Gastroesophageal sphincter (tissue), 4 donors: Measurements from ENCODE around the gene ECSIT. TPM values are rescaled to one million over a fixed set of nuclear protein-coding genes. Genes with fewer than 3 reads are reported as not detected.
A peak's percentile ranks its signal among the peaks of the same experiment; 100 is the strongest.

Experiments used
- ATAC-seq: fragments of 150-250 bp; one replicate; pipeline ENCODE4 v1.9.1; 2016; ENCODE audit warnings: mild to moderate bottlenecking, moderate library complexity
- H3K27ac ChIP-seq, 4 donors: fragments of 200-600 bp; sonication (generic) in 3 of 4; 1 replicate in 3 of 4; 2 replicates in 1 of 4; pipeline ENCODE4 v1.5.1; 2016 to 2019
- H3K27me3 ChIP-seq: fragments of 200-600 bp; sonication (generic); one replicate; pipeline ENCODE4 v1.5.1; 2019
- H3K36me3 ChIP-seq, 2 donors: fragments of 200-600 bp; sonication (generic); one replicate each; pipeline ENCODE4 v1.5.1; 2019; ENCODE audit warnings: control low read depth in 1 of 2
- H3K4me1 ChIP-seq, 3 donors: fragments of 200-600 bp; sonication (generic); 1 replicate in 2 of 3; 2 replicates in 1 of 3; pipeline ENCODE4 v1.5.1; 2016 to 2019; ENCODE audit warnings: control low read depth in 2 of 3
- H3K4me3 ChIP-seq, 2 donors: fragments of 200-600 bp; sonication (generic); one replicate each; pipeline ENCODE4 v1.5.1; 2019; ENCODE audit warnings: mild to moderate bottlenecking in 1 of 2, moderate library complexity in 1 of 2
- H3K9me3 ChIP-seq, 3 donors: fragments of 200-600 bp; sonication (generic); one replicate each; pipeline ENCODE4 v1.5.1; 2017 to 2019; ENCODE audit warnings: control low read depth in 2 of 3
- CTCF ChIP-seq, 4 experiments: fragments of 200-600 bp in 2 of 4; fragments of 450-650 bp in 2 of 4; sonication (generic) in 1 of 4; IDR thresholded peaks; one replicate each; pipeline ENCODE4 v1.5.1; 2017 to 2019; ENCODE audit warnings: antibody characterized with exemption in 4 of 4, mild to moderate bottlenecking in 2 of 4, moderate library complexity in 2 of 4
- EP300 ChIP-seq: sonication (generic); formaldehyde crosslinking; IDR thresholded peaks from one replicate; pipeline ENCODE4 v1.6.1; 2017; ENCODE audit warnings: antibody characterized with exemption, mild to moderate bottlenecking
- POLR2A ChIP-seq, 2 donors: fragments of 450-650 bp; IDR thresholded peaks; one replicate each; pipeline ENCODE4 v1.6.1; 2017; ENCODE audit warnings: antibody characterized with exemption in 2 of 2, mild to moderate bottlenecking in 2 of 2, moderate library complexity in 1 of 2
- POLR2AphosphoS5 ChIP-seq: sonication (generic); formaldehyde crosslinking; IDR thresholded peaks from one replicate; pipeline ENCODE4 v1.6.1; 2017; ENCODE audit warnings: antibody characterized with exemption
- WGBS, 2 donors: methylation state at CpG; one replicate each; pipeline ENCODE4 v1.1.5; 2018; ENCODE audit warnings: low coverage in 1 of 2; 5-methylcytosine and 5-hydroxymethylcytosine counted together
- total RNA-seq, 4 donors: library from RNA; depleted of rRNA; stranded (reverse); fragments of >200 nt; gene quantifications; one replicate each; pipeline ENCODE4 v1.1.0, GENCODE V29; 2016

Gene ECSIT
- total RNA-seq, 4 donors from 2014 or later = 50.1 to 88.3 (median 65.2) TPM

GRCh38 chr19:11552666-11553372 is 23.9 kb upstream of the ECSIT start:
- Histone ChIP-seq H3K4me1 (peaks cover 0 to 66% (median 9%) of the 10 kb centered on the region in 3 donors), H3K9me3 (no peaks in the 10 kb centered on the region), H3K4me3 (no peak overlapping the region), H3K27me3 (no peaks in the 10 kb centered on the region), H3K36me3 (peaks cover 0 to 78% of the 10 kb centered on the region in 2 donors), H3K27ac (peak overlapping the region; percentile 80 to 95 (median 86))
- WGBS, 2 donors = 71% methylated on average over 4 of the region's 20 CpGs; no CpG with 5 or more reads in 1 of the 2 donors
- TF ChIP-seq CTCF (IDR thresholded peaks at IDR 0.05) (no peak), POLR2AphosphoS5 (no peak), POLR2A (IDR thresholded peaks at IDR 0.05) (no peak), EP300 (no peak)
- no peak for ATAC-seq

- H3K4me3 ChIP-seq = peak overlapping the region in 1 of 2 donors; percentile 15
- H3K27me3 ChIP-seq = no peaks in the 10 kb centered on the region
- H3K9me3 ChIP-seq = no peaks in the 10 kb centered on the region
- ATAC-seq = peak; percentile 85
- H3K36me3 ChIP-seq = peaks cover 0 to 89% of the 10 kb centered on the region in 2 donors
- H3K4me1 ChIP-seq = peaks cover 0 to 66% (median 3%) of the 10 kb centered on the region in 3 donors
- 22% methylated on average over 5 of the region's 26 CpGs; no CpG with 5 or more reads in 1 of the 2 donors for WGBS, 2 donors
- TF ChIP-seq CTCF (IDR thresholded peaks at IDR 0.05) = peak in 2 of 4 experiments; percentile 50 to 52
- TF ChIP-seq POLR2A (IDR thresholded peaks at IDR 0.05) = no peak
- H3K27ac ChIP-seq = peak overlapping the region; percentile 80 to 95 (median 86)
Measured at GRCh38 chr19:11551603-11552235, 22.8 kb upstream of the ECSIT start.

GRCh38 chr19:11550265-11550664 is 21.3 kb upstream of the ECSIT start:
- TF ChIP-seq POLR2A (IDR thresholded peaks at IDR 0.05) (no peak), EP300 (no peak), CTCF (IDR thresholded peaks at IDR 0.05) (no peak), POLR2AphosphoS5 (no peak)
- H3K9me3 ChIP-seq = no peaks in the 10 kb centered on the region
- H3K4me1 ChIP-seq = peaks cover 0 to 68% (median 0%) of the 10 kb centered on the region in 3 donors
- H3K27ac ChIP-seq = peak overlapping the region in 3 of 4 donors; percentile 83 to 95 (median 88)
- ATAC-seq = no peak
- H3K36me3 ChIP-seq = peaks cover 0 to 88% of the 10 kb centered on the region in 2 donors
- no peaks in the 10 kb centered on the region for H3K27me3 ChIP-seq
- no peak overlapping the region for H3K4me3 ChIP-seq
- 60 to 75% methylated on average over 2 to 3 of the region's 8 CpGs for WGBS, 2 donors

- WGBS, 2 donors = 50% methylated on average over 1 of the region's 24 CpGs; no CpG with 5 or more reads in 1 of the 2 donors
- Histone ChIP-seq H3K27me3 (no peaks in the 10 kb centered on the region), H3K9me3 (no peaks in the 10 kb centered on the region), H3K36me3 (peaks cover 0 to 88% of the 10 kb centered on the region in 2 donors), H3K27ac (peak overlapping the region in 3 of 4 donors; percentile 64 to 95 (median 83)), H3K4me3 (no peak overlapping the region), H3K4me1 (peaks cover 0 to 76% (median 0%) of the 10 kb centered on the region in 3 donors)
- ATAC-seq = no peak
- TF ChIP-seq POLR2AphosphoS5 (peak; percentile 21), CTCF (IDR thresholded peaks at IDR 0.05) (no peak)
Measured at GRCh38 chr19:11549386-11549953, 20.5 kb upstream of the ECSIT start.
